A549 (cell line): ENCODE results near the gene MIB2.

Experiments used
- CHD2 ChIP-seq: fragments of 150-350 bp; IDR thresholded peaks from 2 replicates; pipeline ENCODE4 v1.6.1; 2014; ENCODE audit warnings: low read length; ENCODE audit not compliant: partially characterized antibody
- CTCF ChIP-seq: fragments of >200 bp; sonication (Bioruptor Twin); formaldehyde crosslinking; IDR thresholded peaks from 3 replicates; pipeline ENCODE4 v1.5.1; 2016
- EP300 ChIP-seq, 2 experiments: fragments of >200 bp; sonication (Bioruptor Twin); formaldehyde crosslinking; IDR thresholded peaks; 2 replicates in 1 of 2; 3 replicates in 1 of 2; pipeline ENCODE4 v1.6.1; 2016 to 2017
- MYC ChIP-seq: IDR thresholded peaks from 2 replicates; pipeline ENCODE4 v1.6.1; 2012; ENCODE audit warnings: mild to moderate bottlenecking, inconsistent platforms, low read length, improper control_type of control experiment, borderline replicate concordance
- POLR2A ChIP-seq: IDR thresholded peaks from 2 replicates; pipeline ENCODE4 v1.6.1; 2012; ENCODE audit warnings: mild to moderate bottlenecking, low read length
- RAD21 ChIP-seq, 2 experiments: fragments of >200 bp in 1 of 2; sonication (Bioruptor Twin) in 1 of 2; formaldehyde crosslinking in 1 of 2; IDR thresholded peaks in 1 of 2; conservative IDR thresholded peaks in 1 of 2; 2 replicates in 1 of 2; 3 replicates in 1 of 2; pipeline ENCODE4 v1.6.1; 2012 to 2018; ENCODE audit warnings: inconsistent platforms in 1 of 2
- REST ChIP-seq: fragments of 200-600 bp; sonication (generic); IDR thresholded peaks from 2 replicates; pipeline ENCODE4 v1.6.1; 2016; ENCODE audit warnings: antibody characterized with exemption, mild to moderate bottlenecking, moderate library complexity
- USF2 ChIP-seq: fragments of 450-650 bp; IDR thresholded peaks from 2 replicates; pipeline ENCODE4 v1.6.1; 2014; ENCODE audit warnings: antibody characterized with exemption

GRCh38 chr1:1591452-1591851, 23.8 kb upstream of the MIB2 start:
- no peak for TF ChIP-seq POLR2A
- no peak for TF ChIP-seq MYC
- TF ChIP-seq RAD21 (conservative IDR thresholded peaks at IDR 0.05 in 1 of 2, IDR thresholded peaks at IDR 0.05 in 1 of 2) = no peak
- no peak for TF ChIP-seq USF2
- no peak for TF ChIP-seq REST
- TF ChIP-seq CHD2 = no peak
- TF ChIP-seq EP300 (IDR thresholded peaks at IDR 0.05) = no peak
- no peak for TF ChIP-seq CTCF
